NOMO-1 treated with DMSO at 0.1 percent for 48 hours (cell line): ENCODE data around the gene FAM13A.

Experiments used
- DNase-seq: peaks from one replicate; lab custom pipeline; 2025; ENCODE audit not compliant: unreplicated experiment; lab: John Stamatoyannopoulos, UW

Gene FAM13A

GRCh38 chr4:88754796-88755195 is 302.2 kb downstream of the FAM13A start:
- DNase-seq = no peak

GRCh38 chr4:88753658-88754571 is 303.1 kb downstream of the FAM13A start:
- DNase-seq = no peak

GRCh38 chr4:88752754-88753153 is 304.2 kb downstream of the FAM13A start:
- DNase-seq = peak; percentile 35

GRCh38 chr4:88752076-88752463 is 304.9 kb downstream of the FAM13A start:
- DNase-seq = peak; percentile 50

GRCh38 chr4:88751258-88752075 is 305.5 kb downstream of the FAM13A start:
- DNase-seq = no peak

- DNase-seq = no peak
Observed at GRCh38 chr4:88750369-88750768, 306.6 kb downstream of the FAM13A start.

GRCh38 chr4:88747351-88747750 is 309.6 kb downstream of the FAM13A start:
- no peak for DNase-seq

- DNase-seq = no peak
Observed at GRCh38 chr4:88746206-88746605, 310.8 kb downstream of the FAM13A start.

GRCh38 chr4:88745581-88746163 is 311.3 kb downstream of the FAM13A start:
- no peak for DNase-seq

GRCh38 chr4:88745175-88745574 is 311.8 kb downstream of the FAM13A start:
- DNase-seq = no peak

- no peak for DNase-seq
Observed at GRCh38 chr4:88744609-88745008, 312.4 kb downstream of the FAM13A start.

GRCh38 chr4:88743696-88744095 is 313.3 kb downstream of the FAM13A start:
- DNase-seq = peak; percentile 44

- DNase-seq = peak; percentile 74
Observed at GRCh38 chr4:88742561-88742960, 314.4 kb downstream of the FAM13A start.

GRCh38 chr4:88738180-88738579 is 318.8 kb downstream of the FAM13A start:
- no peak for DNase-seq

- no peak for DNase-seq
Observed at GRCh38 chr4:88737307-88737941, 319.6 kb downstream of the FAM13A start.

GRCh38 chr4:88736264-88736663 is 320.7 kb downstream of the FAM13A start:
- DNase-seq = no peak

- no peak for DNase-seq
Observed at GRCh38 chr4:88735564-88735963, 321.4 kb downstream of the FAM13A start.

GRCh38 chr4:88734403-88734949 is 322.5 kb downstream of the FAM13A start:
- no peak for DNase-seq

- DNase-seq = no peak
Observed at GRCh38 chr4:88732714-88733368, 324.1 kb downstream of the FAM13A start.

- no peak for DNase-seq
Observed at GRCh38 chr4:88731381-88731780, 325.6 kb downstream of the FAM13A start.
